CD4-positive, alpha-beta T cell treated with Interleukin-12 subunit alpha and Interleukin-12 subunit beta, for 1 hour (primary cell): Measurements from ENCODE around the gene EMILIN2.
A peak's percentile ranks its signal among the peaks of the same experiment; 100 is the strongest.
"Not testable (repeated sequence)": the region's sequence is repeated elsewhere in the genome, so short reads cannot be mapped to it uniquely, and the experiment has no call there.

Experiments
- DNase-seq: peaks from one replicate; pipeline ENCODE4 v3.0.0-alpha.2; 2020

EMILIN2 gene

DNA sequence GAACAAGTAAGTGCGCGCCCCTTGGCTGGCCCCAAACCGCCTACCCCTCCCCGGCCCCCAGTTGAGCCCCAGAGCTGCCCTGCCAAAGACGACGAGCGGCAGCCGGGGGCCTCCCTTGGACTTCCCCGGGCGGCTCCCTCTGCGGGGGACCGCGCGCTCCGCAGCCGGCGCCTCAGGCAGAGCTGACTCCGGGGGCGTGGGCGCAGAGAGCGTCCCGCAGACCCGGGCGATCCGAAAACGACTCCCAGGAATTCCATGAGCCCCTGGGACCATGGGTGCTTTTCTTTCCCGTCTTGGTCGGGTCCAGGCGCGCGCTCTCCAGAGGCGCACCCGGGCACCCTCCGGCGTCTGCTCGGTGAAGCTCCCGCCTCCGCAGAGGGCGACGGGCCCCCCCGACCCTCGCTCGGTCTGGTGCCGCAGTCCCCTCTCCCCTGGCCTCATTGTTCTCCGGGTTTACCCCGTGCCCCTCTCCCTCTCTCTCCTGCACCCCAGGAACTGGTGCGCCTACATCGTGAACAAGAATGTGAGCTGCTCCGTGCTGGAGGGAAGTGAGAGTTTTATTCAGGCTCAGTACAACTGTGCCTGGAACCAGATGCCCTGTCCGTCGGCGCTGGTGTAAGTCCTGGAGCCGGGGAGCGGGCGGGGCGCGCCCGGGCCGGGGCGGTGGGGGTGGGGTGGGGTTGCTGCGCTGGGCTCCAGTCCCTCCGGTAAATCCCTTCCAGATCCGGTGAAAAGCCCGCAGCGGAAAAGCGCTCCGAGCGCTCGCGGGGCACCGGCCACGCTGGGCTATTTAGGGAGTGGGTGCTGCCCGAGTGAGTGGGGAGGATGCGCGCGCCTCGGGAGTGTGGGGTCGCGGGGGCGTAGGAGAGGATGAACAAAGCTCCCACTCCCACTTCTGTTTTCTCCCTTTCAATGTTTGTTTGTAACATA, 776 bp downstream of the EMILIN2 start:
- DNase-seq, result peak; percentile 11

DNA sequence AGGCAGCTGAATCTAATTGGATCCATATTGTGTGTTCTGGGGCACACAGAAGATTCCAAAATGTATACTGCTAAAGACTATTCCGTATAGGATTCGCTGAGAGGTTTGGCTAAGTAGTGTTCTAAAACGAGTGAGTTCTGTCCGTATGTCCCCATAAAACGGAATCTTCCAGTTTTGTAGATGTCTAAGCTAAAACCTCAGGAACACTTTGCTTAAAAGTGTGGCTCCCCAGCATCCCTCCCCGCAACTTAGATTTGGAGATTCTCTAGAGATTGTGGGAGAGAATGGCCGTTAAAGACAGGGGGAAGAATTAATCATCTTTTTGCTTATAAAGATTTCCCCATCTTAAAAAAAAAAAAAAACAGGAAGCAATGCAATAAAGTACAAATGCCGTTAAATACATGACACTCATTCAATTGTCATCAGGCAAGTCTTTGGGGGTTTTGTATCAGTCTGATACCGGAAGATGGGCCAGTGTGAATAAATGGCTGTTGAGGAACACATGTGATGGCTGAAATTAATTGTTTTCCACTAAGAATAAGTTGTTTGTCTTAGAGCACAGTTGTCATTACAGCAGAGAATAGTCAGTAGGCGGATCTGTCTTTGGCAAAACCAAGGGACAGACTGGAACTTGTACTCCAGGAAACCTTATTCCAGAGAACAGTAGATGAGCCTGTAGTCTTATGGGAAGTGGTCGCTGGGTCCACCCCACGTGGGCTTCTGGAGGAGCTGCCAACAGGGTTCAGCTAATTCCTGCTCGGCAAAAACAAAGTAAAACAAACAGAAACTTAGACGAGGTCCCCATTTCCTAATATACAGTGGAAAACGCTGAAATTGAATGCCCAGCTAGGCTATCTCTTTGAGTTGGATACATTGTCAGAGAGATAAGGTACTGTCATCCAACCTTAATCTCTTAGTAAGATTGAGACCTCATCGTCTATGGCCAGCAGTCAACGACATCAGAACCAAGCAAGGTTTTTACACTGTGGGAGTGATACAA, 1.7 kb downstream of the EMILIN2 start:
- DNase-seq, result peak; percentile 8

DNA sequence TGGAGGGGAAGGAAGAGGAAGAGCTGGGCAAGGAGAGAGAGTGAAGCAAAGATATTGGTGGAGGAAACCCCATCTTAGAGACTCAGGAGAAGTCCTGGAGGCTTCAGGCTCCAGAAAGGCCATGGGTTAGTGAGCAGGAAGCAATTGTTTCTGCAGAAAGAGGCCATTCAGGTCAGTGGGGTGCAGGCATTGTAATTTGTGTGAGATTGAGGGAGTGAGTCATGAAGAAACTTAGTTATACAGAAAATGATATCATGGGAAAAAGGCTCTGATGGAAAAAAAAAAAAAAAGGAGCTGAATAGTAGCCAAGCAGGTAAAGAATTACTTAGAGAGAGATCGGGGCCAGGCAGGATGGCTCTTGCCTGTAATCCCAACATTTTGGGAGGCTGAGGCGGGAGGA, 4.0 kb downstream of the EMILIN2 start:
- DNase-seq, result no peak

DNA sequence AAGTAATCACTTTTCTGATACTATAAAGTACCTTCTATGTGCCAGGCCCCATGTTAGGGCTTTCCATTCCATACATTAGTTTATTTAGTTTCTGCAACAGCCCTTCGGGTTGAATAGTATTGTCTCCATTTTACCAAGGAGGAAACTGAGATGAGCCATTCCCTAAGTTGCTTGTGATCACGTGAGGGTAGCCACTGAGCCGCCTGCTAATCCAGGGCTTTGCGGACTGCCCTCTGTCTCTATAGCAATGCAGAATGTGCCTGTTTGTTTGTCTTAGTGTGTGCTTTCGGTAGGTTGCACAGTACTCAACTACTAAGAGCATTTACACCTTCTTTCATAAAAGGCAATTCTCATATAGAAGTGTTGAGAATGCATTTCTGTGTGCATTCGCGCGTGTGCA, 5.0 kb downstream of the EMILIN2 start:
- DNase-seq, result no peak

DNA sequence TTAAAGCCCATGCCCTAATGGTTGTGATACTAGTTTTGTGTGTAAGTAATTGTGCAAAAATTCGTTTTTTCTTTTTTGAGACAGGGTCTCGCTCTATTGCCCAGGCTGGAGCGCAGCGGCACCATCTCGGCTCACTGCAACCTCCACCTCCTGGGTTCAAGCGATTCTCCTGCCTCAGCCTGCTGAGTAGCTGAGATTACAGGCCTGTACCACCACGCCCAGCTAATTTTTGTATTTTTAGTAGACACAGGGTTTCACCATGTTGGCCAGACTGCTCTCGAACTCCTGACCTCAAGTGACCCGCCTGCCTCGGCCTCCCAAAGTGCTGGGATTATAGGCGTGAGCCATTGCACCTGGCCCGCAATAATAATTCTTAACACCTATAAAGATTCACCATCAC, 5.7 kb downstream of the EMILIN2 start:
- DNase-seq, result not testable (repeated sequence)

DNA sequence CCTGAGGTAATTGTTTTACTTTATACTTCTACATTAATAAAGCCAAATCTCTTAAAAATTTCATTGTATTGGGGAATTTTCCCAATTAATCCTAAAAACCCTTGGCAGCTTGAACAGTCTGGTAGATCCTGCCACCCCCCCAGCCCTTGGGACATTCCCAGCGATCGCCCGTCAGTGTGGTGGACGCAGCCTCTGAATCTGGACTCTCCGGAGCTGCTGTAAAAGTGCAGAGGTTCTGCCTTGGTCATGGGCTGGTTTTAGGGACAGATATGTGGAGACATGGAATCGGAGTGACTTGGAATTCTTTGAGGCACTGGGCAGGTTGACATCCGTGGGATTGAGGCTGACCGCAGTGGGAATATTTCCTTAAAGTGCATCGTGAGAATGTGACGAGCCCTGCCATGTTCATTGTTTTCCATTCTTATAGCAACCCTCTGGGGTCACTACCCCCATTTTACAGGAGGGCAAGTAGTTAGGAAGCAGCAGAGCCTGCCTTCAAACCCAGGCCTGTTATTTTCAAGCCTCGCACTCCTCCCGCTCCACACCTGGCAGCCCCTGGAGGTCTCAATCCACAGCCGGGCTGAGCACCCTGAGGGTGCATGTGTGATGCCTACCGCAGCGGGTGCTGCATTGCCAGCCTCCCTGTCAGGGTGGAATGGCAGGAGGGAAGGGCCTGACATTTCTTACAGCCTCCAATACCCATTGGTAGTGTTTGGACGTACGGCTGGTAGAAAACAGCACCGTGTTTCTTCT, 6.5 kb downstream of the EMILIN2 start:
- DNase-seq, result no peak

DNA sequence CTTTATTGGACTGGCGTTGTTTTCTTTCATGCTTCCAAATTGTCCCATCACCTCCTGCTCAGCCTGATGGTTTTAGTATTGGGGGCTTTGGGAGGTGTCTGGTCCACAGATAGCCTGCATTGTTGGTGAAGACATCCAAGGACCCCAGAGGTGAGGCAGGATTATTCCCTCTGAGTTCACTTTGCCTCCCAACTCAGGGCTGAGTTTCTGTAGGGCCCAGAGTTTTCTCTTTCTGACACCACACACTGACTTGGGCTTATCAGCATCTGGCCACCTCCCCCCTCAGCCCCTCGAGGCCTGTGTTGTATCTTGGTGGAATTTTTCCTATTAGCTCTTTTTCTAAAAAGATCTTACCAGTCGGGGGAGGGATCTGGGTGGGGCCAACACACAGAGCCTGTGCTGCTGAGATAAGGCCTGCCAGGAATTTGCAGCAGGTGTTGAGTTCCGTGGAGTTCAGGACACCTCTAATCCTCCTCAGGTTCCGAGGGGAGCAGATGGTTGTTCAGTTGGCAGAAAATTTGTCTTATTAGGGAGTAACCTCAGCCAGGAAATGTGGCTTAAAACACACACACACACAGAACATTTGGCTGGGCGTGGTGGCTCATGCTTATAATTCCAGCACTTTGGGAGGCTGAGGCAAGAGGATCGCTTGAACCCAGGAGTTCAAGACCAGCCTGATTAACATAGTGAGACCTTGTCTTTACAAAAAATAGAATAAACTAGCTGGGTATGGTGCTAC, 7.3 kb downstream of the EMILIN2 start:
- no peak for DNase-seq

DNA sequence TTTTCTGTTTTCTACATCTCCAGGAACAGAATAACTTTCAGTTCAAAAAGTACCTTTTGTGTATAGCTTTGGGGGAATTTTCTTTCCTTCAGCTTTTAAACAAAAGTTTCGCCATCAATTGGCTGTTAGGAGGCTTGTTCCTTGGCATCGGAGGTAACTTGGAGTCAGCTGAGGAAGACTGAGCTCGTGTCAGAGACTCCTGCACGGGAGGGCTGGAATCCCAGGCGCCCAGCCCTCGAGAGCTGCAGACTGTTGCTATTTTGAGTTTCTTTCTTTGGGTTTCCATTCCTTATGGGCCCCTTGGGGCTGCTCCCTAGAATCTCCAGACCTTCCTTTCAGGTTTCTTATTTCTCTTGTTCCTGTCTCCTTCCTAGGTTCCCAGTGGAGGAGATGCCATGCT, 8.1 kb downstream of the EMILIN2 start:
- DNase-seq, result no peak

DNA sequence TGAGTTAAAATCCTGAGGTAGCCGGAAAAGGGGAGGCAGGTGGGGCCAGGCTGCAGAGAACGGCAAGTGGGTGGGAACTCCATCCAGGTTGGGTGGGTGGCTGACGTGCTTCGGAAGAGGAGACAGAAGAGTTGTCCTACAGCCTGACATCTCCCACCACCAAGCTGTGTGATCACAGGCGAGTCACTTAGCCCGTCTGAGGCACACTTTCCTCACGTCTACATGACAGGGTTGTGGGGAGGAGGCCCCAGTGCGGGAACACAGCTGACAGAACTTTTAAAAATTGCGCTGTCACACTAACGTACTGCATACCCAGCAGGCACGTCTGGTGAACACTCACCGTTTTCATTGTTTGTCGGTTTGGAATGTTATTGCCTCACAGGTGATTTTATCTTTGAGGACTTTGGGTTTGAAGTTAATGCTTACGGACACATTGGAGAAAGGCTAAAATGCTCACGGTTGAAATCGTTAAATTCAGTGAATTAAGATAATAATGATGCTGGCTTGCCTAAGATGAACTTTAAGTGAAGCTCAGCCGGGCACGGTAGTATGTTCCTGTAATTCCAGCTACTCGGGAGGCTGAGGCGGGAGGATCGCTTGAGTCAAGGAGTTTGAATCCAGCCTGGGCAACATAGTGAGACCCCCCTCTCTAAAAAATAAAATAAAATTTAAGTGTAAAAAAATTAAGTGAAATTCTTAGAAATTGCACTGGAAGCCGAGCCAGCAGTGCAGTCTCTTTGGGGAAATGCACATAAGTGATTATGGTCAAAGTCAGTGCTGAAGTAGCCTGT, 8.9 kb downstream of the EMILIN2 start:
- DNase-seq, result no peak

DNA sequence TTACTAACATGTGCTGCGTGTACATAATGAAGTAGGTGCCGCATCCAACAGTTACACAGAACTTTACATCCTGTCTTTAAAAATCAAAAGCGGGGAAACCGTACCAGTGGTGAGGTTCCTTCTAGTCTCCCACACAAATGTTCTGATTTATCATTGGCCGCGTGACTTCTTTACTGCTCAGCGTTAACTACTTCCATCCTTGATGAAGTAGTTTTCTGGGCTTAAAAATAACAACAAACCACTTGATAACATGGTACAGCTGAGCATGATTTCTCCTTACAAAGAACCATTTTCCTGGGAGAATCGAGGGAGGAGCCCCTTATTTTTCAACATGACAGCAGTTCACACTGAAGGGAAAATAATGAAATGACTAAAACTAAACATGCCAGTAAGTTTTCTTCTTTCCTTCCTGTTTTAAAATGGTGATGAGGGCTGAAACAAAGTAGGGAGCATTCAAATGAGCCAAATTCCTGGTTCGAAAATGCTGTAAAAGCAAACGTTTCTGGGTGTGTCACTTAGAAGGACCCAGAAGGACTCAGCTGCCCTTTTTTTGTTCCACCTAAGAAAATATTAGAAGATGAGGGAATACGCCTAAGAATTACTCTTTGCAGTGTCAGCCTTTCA, 9.9 kb downstream of the EMILIN2 start:
- DNase-seq, result no peak

DNA sequence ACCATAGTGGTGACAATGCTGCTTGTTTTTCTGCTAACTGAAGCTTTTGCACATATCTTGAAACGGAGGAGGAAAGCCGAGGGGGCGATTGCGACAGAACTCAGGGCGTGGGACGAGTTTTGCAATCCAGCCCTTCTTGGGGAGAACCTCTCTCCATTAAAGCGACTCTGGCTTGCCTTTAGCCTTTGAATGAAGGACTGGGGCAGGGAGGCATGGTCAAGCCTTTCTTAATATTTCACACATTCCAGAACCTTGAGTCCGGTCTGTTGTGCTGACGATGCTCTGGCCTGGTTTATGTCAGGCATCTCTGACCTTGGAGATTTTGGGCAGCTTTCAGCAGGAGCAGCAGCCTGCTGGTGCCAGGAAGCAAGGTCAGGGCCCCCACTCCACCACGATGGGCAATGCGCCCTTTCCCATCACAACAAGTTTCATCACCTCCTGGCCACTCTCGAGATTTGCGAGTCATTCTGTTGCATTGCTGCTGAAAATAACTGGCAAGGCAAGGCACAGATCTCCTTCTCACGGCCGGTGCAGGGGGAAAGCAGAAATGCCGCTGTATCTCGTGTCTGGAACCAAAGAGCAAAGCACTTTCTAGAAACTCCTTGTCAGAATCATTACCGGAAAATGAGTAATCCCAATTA, 10.8 kb downstream of the EMILIN2 start:
- no peak for DNase-seq

DNA sequence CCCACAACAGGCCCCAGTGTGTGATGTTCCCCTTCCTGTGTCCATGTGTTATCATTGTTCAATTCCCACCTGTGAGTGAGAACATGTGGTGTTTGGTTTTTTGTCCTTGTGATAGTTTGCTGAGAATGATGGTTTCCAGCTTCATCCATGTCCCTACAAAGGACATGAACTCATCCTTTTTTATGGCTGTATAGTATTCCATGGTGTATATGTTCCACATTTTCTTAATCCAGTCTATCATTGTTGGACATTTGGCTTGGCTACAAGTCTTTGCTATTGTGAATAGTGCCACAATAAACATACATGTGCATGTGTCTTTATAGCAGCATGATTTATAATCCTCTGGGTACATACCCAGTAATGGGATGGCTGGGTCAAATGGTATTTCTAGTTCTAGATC, 13.6 kb downstream of the EMILIN2 start:
- not testable (repeated sequence) for DNase-seq

DNA sequence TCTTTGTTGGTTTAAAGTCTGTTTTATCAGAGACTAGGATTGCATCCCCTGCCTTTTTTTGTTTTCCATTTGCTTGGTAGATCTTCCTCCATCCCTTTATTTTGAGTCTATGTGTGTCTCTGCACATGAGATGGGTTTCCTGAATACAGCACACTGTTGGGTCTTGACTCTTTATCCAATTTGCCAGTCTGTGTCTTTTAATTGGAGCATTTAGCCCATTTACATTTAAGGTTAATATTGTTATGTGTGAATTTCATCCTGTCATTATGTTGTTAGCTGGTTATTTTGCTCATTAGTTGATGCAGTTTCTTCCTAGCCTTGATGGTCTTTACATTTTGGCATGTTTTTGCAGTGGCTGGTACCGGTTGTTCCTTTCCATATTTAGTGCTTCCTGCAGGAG, 17.2 kb downstream of the EMILIN2 start:
- not testable (repeated sequence) for DNase-seq

DNA sequence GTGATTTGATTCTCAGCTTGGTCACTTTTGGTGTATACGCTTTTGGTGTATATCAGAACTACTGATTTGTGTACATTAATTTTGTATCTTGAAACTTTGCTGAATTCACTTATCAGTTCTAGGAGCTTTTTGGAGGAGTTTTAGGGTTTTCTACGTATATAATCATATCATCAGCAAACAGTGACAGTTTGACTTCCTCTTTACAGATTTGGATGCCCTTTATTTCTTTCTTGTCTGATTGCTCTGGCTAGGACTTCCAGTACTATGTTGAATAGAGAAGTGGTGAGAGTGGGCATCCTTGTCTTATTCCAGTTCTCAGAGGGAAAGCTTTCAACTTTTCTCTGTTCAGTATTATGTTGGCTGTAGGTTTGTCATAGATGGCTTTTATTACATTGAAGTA, 19.7 kb downstream of the EMILIN2 start:
- not testable (repeated sequence) for DNase-seq

DNA sequence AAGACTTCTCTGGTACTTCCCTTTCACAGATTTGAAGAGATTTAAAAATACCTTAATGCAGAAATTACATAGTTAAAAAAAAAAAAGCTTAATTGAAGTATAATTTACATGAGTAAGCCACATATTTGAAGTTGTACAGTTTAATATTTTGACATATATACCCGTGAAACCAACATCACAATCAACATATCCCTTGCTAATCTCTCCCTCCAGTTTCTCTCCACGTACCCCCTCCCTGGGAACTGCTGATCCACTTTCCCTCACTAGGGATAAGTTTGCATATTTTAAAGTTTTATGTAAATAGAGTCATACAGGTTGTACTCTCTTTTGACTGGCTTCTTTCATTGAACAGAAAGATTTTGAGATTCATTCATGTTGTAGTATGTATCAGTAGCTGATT, 22.4 kb downstream of the EMILIN2 start:
- no peak for DNase-seq

DNA sequence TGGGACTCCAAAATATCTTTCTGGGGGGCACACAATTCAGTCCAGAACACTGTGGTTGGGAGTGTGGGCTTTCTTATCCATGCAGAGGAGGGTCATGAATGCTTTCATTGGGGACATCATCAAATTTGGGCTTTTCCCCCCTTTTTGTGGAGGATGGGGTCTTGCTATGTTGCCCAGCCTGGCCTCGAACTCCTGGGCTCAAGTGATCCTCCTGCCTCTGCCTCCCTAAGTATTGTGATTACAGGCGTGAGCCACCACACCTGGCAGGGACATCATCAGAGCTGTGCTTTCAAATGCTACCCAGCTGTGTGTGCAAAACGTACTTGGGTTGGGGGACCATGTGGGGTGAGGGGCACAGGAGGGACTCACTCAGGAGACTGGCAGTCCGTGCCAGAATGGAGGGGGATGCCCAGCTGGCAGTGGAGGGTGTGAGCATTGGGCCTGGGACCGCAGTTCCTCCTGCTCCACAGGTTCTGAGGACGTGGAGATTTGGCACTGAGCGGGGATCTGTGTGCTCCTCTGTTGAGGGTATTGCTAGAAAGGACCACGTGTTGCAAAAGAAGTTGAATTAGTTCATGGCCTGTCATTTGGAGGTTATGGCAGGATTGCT, 24.4 kb downstream of the EMILIN2 start:
- no peak for DNase-seq

DNA sequence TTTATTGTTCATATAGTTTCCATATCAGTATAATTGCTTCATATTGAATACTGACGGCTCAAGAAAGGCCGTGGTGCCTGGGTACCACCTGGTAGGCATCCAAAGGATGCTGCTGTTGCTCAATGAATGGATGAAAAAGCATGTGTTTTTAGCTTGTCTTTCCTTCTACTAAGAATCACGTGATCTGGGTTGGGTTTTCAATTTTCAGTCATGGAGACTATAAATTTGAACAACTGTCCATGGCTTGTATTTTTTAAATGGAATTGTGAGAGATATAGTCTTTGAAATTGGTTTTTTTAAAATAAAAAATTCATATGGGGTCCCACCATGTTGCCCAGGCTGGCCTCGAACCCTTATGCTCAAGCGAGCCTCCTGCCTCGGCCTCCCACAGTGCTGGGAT, 25.3 kb downstream of the EMILIN2 start:
- no peak for DNase-seq

DNA sequence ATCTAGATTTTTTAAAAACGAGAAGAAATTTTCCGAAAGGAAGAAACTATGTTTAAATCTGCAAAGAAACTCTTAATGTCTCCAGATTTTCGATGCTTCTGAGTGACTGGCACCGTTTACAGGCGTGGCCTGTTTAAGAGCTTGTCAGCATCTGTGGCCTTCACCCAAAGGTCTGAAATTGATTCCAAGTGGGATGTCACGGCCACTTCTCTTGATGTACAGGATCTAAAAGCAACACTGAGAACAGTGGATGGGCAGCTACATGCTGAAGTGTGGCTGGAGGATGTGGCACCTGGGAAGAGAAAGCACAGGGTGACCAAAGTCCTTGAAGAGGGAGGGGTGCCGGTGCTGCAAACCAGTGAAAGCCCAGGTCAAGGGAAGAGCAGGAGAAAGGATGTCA, 28.0 kb downstream of the EMILIN2 start:
- DNase-seq, result no peak

DNA sequence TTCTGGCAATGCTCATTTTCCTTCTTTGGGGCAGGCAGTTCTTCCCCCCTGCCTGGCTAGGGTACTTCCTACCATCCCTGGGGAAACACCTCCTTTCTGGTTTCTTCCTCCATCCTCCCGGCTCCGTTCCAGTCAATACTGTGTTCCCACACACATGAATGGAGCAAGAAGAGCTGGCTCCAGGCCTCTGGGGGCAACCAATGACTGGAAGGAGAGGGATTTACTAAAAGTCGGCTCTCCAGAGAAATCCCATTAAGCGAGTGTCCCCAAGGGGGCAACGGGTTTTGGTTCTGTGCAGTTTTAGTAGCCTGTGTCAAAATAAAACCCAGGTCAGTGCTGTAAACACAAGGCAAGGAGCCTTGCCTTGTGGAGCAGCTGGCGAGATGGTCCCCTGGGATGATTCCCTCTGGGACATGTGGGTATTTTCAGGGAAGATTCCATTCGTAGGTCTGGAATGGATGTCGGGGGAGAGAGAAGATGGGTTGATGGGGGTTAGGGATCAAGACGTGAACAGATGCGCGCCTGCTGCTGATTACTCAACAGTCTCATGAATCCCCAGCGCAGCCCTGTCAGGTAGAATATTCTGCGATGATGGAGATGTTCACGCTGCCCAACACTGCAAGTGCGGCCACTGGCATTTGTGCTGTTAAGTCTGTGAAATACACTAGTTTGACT, 32.0 kb downstream of the EMILIN2 start:
- DNase-seq, result no peak
